Mesenchymal stem cell (in vitro differentiated cells and primary cell): Measurements from ENCODE around the gene COL23A1.

Experiments
- DNase-seq: peaks from one replicate; pipeline ENCODE4 v3.0.0-alpha.2; 2013
- H2AFZ ChIP-seq: one replicate; pipeline ENCODE4 v1.6.1; 2013; ENCODE audit warnings: low read depth, mild to moderate bottlenecking, control low read depth, inconsistent platforms, low read length, moderate library complexity
- H2AK5ac ChIP-seq: 2 replicates; pipeline ENCODE4 v1.6.1; 2013; ENCODE audit warnings: low read length, moderate library complexity, mild to moderate bottlenecking, inconsistent platforms; ENCODE audit not compliant: severe bottlenecking
- H2BK120ac ChIP-seq: one replicate; pipeline ENCODE4 v1.6.1; 2013; ENCODE audit warnings: low read depth, mild to moderate bottlenecking, inconsistent platforms, low read length, moderate library complexity
- H2BK12ac ChIP-seq, 2 experiments: one replicate each; pipeline ENCODE4 v1.6.1; 2013; ENCODE audit warnings: inconsistent platforms in 2 of 2, low read length in 2 of 2, mild to moderate bottlenecking in 2 of 2, moderate library complexity in 2 of 2, control low read depth in 1 of 2
- H2BK15ac ChIP-seq: one replicate; pipeline ENCODE4 v1.6.1; 2013; ENCODE audit warnings: mild to moderate bottlenecking, low read depth, inconsistent platforms; ENCODE audit not compliant: poor library complexity, severe bottlenecking
- H2BK5ac ChIP-seq: 2 replicates; pipeline ENCODE4 v1.6.1; 2013; ENCODE audit warnings: low read depth, mild to moderate bottlenecking, low read length, control low read depth, inconsistent platforms; ENCODE audit not compliant: poor library complexity, severe bottlenecking
- H3K14ac ChIP-seq, 2 experiments: one replicate each; pipeline ENCODE4 v1.6.1; 2013; ENCODE audit warnings: inconsistent platforms in 2 of 2, low read length in 2 of 2, control low read depth in 1 of 2, mild to moderate bottlenecking in 1 of 2, moderate library complexity in 1 of 2
- H3K18ac ChIP-seq, 2 experiments: one replicate each; pipeline ENCODE4 v1.6.1; 2013; ENCODE audit warnings: inconsistent platforms in 2 of 2, low read length in 2 of 2, control low read depth in 1 of 2, low read depth in 1 of 2, mild to moderate bottlenecking in 1 of 2
- H3K23ac ChIP-seq, 2 experiments: one replicate each; pipeline ENCODE4 v1.6.1; 2013; ENCODE audit warnings: inconsistent platforms in 2 of 2, low read length in 2 of 2, mild to moderate bottlenecking in 2 of 2, moderate library complexity in 2 of 2, control low read depth in 1 of 2
- H3K27ac ChIP-seq: 2 replicates; pipeline ENCODE4 v1.5.1; 2013; ENCODE audit warnings: mild to moderate bottlenecking, moderate library complexity, low read length, control low read depth, inconsistent platforms; ENCODE audit not compliant: poor library complexity, severe bottlenecking
- H3K27me3 ChIP-seq, 2 experiments: 2 replicates each; pipeline versions ENCODE4 v1.6.1 to v1.7.0; 2013; ENCODE audit warnings: low read length in 2 of 2, mild to moderate bottlenecking in 2 of 2, moderate library complexity in 2 of 2, control low read depth in 1 of 2, inconsistent platforms in 1 of 2; ENCODE audit not compliant: control insufficient read depth in 1 of 2, insufficient read depth in 1 of 2
- H3K36me3 ChIP-seq, 2 experiments: 2 replicates each; pipeline versions ENCODE4 v1.6.1 to v1.7.0; 2013; ENCODE audit warnings: low read length in 2 of 2, control low read depth in 1 of 2, inconsistent platforms in 1 of 2, low read depth in 1 of 2, mild to moderate bottlenecking in 1 of 2; ENCODE audit not compliant: insufficient read depth in 2 of 2, control insufficient read depth in 1 of 2
- H3K4ac ChIP-seq, 2 experiments: one replicate each; pipeline ENCODE4 v1.6.1; 2013; ENCODE audit warnings: inconsistent platforms in 2 of 2, low read length in 2 of 2, mild to moderate bottlenecking in 2 of 2, moderate library complexity in 2 of 2, control low read depth in 1 of 2, low read depth in 1 of 2
- H3K4me1 ChIP-seq: 2 replicates; pipeline ENCODE4 v1.6.1; 2013; ENCODE audit warnings: low read depth, low read length, control low read depth; ENCODE audit not compliant: control insufficient read depth, insufficient read depth
- H3K4me2 ChIP-seq: 2 replicates; pipeline ENCODE4 v1.6.1; 2013; ENCODE audit warnings: low read length, mild to moderate bottlenecking, inconsistent platforms; ENCODE audit not compliant: poor library complexity, severe bottlenecking
- H3K4me3 ChIP-seq, 2 experiments: 2 replicates each; pipeline versions ENCODE4 v1.5.1 to v1.7.0; 2013; ENCODE audit warnings: low read length in 2 of 2, mild to moderate bottlenecking in 2 of 2, control low read depth in 1 of 2, low read depth in 1 of 2; ENCODE audit not compliant: insufficient read depth in 1 of 2
- H3K79me1 ChIP-seq: replicated peaks from 2 replicates; pipeline ENCODE4 v1.6.1; 2013; ENCODE audit warnings: mild to moderate bottlenecking, control low read depth, low read length, inconsistent platforms; ENCODE audit not compliant: poor library complexity, severe bottlenecking
- H3K9ac ChIP-seq: 2 replicates; pipeline ENCODE4 v1.7.0; 2013; ENCODE audit warnings: mild to moderate bottlenecking, low read length, moderate library complexity
- H3K9me3 ChIP-seq: 2 replicates; pipeline ENCODE4 v1.7.0; 2013; ENCODE audit warnings: mild to moderate bottlenecking, low read length; ENCODE audit not compliant: control insufficient read depth
- H4K8ac ChIP-seq: one replicate; pipeline ENCODE4 v1.6.1; 2013; ENCODE audit warnings: inconsistent platforms, mild to moderate bottlenecking, low read length, moderate library complexity
- H4K91ac ChIP-seq: one replicate; pipeline ENCODE4 v1.6.1; 2013; ENCODE audit warnings: mild to moderate bottlenecking, low read length, inconsistent platforms
- WGBS: methylation state at CpG from one replicate; pipeline ENCODE4 v1.1.7; 2013; ENCODE audit warnings: mixed read lengths; 5-methylcytosine and 5-hydroxymethylcytosine counted together

Gene COL23A1

DNA sequence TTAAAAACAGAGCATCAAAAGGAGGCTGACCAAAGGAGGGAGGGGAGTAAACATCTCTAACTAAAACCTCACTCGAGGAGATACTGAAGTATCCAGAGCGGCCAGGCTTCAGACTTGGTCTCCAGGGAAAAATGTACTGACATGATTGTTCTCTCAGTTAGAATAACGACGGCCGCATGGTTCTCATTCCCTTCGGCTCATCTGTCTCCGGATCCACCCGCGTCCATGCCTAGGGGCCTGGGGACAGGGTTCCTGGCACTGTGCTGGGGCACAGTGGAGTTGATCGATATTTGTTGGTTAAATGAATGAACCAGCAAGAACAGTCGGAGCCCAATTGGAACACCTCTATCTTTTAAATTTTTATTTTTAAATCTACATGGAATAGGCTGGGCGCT lies 190.5 kb downstream of the COL23A1 start:
- H3K27me3 ChIP-seq = peaks cover 0 to 33% of the 10 kb centered on the region in 2 experiments
- no peak overlapping the region for H3K18ac ChIP-seq
- WGBS = 80% methylated on average over 10 of the region's 12 CpGs
- no peak overlapping the region for H3K4ac ChIP-seq
- H4K8ac ChIP-seq = no peak overlapping the region
- no peaks in the 10 kb centered on the region for H3K79me1 ChIP-seq
- no peak overlapping the region for H3K9ac ChIP-seq
- H2BK12ac ChIP-seq = no peak overlapping the region
- H2BK120ac ChIP-seq = no peak overlapping the region
- no peak overlapping the region for H2AFZ ChIP-seq
- no peak overlapping the region for H3K27ac ChIP-seq
- no peak overlapping the region for H2BK5ac ChIP-seq
- H3K4me1 ChIP-seq = no peaks in the 10 kb centered on the region
- no peak overlapping the region for H2BK15ac ChIP-seq
- H3K23ac ChIP-seq = no peak overlapping the region
- H3K9me3 ChIP-seq = no peaks in the 10 kb centered on the region
- H3K14ac ChIP-seq = no peak overlapping the region
- no peak overlapping the region for H3K4me3 ChIP-seq
- H4K91ac ChIP-seq = no peak overlapping the region
- no peak for DNase-seq
- no peak overlapping the region for H3K4me2 ChIP-seq
- no peaks in the 10 kb centered on the region for H3K36me3 ChIP-seq
- no peak overlapping the region for H2AK5ac ChIP-seq

DNA sequence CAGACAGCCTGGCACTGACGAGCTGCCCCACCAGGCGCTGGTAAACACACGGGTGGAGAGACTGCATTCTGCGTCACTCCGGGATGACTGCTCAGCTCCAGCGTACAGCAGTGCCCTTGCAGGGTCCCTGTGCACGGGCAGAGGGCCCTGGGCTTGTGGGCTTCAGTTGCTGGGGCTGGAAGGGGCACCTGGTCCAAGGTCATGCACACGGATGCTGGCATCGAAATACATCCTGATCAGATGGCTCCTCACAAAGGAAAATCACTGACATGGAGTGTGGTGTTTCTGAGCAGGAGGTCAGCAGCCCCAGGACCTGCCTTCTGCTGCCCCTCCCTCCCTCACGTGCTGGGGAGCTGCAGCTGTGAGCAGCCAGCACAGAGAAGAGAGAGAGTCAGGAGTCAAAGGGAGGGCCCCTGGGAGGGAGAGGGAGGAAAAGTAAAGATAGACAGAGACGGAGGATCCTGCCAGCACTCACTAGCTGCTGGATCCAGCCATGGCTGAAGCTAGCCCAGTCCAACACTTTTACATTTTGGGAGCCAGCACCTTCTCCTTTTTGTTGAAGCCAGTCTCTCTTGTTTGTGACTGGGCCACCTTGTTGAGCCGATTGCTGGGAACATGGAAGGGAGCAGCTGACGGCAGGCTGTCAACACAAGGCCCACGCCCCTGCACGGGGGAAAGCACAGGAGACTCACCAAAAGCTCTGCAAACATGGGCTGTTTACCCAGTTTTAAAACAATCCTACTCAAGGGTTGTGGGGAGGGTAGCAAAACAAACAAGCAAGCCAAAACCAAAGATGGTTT lies 191.1 kb downstream of the COL23A1 start:
- Histone ChIP-seq H3K27me3 (peaks cover 0 to 35% of the 10 kb centered on the region in 2 experiments), H2AK5ac (no peak overlapping the region), H3K4ac (no peak overlapping the region), H3K18ac (no peak overlapping the region), H3K4me2 (no peak overlapping the region), H2BK15ac (no peak overlapping the region), H3K4me1 (no peaks in the 10 kb centered on the region), H4K8ac (no peak overlapping the region), H3K23ac (no peak overlapping the region), H2BK5ac (no peak overlapping the region), H2BK120ac (no peak overlapping the region), H3K79me1 (no peaks in the 10 kb centered on the region), H4K91ac (no peak overlapping the region), H3K4me3 (no peak overlapping the region), H2AFZ (no peak overlapping the region), H3K9ac (no peak overlapping the region), H2BK12ac (no peak overlapping the region), H3K9me3 (no peaks in the 10 kb centered on the region), H3K27ac (no peak overlapping the region), H3K14ac (no peak overlapping the region), H3K36me3 (no peaks in the 10 kb centered on the region)
- no peak for DNase-seq
- WGBS = 52% methylated on average over 15 of the region's 15 CpGs

GRCh38 chr5:178396796-178397720 lies 193.1 kb downstream of the COL23A1 start:
- Histone ChIP-seq H2AFZ (no peak overlapping the region), H3K14ac (no peak overlapping the region), H3K27ac (no peak overlapping the region), H4K8ac (no peak overlapping the region), H4K91ac (no peak overlapping the region), H3K36me3 (no peaks in the 10 kb centered on the region), H3K4me1 (no peaks in the 10 kb centered on the region), H3K18ac (no peak overlapping the region), H3K23ac (no peak overlapping the region), H3K4ac (no peak overlapping the region), H3K27me3 (peaks cover 0 to 48% of the 10 kb centered on the region in 2 experiments), H2BK12ac (no peak overlapping the region), H2AK5ac (no peak overlapping the region), H2BK15ac (no peak overlapping the region), H2BK120ac (no peak overlapping the region), H3K9me3 (no peaks in the 10 kb centered on the region), H3K4me3 (no peak overlapping the region), H2BK5ac (no peak overlapping the region), H3K4me2 (no peak overlapping the region), H3K79me1 (no peaks in the 10 kb centered on the region), H3K9ac (no peak overlapping the region)
- DNase-seq = no peak
- WGBS = 80% methylated on average over 33 of the region's 33 CpGs

DNA sequence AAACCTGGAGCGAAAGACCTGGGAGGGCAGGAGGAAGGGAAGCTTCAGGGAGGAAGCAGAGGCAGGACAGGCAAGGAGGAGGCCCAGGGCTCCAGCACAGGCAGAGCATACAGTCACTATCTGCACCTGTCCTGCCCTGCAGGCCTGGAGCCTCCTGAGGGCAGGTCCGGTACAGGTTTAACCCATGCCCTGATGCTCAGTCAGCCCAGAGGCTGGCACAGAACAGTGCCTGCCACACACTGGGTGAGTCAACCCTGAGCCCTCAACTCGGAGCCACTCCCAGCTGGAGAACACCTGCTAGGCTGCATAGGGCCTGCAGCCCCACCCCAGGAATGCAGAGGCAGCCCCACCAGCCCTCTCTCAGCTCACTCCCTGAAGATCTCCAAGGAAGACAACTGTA lies 196.1 kb downstream of the COL23A1 start:
- no peak overlapping the region for H3K4me2 ChIP-seq
- no peak overlapping the region for H3K27ac ChIP-seq
- no peak overlapping the region for H3K9ac ChIP-seq
- H3K79me1 ChIP-seq = no peaks in the 10 kb centered on the region
- 78% methylated on average over 3 of the region's 3 CpGs for WGBS
- no peak overlapping the region for H3K4ac ChIP-seq
- H2BK12ac ChIP-seq = no peak overlapping the region
- H2AK5ac ChIP-seq = no peak overlapping the region
- H4K91ac ChIP-seq = no peak overlapping the region
- peaks cover 0 to 63% of the 10 kb centered on the region in 2 experiments for H3K27me3 ChIP-seq
- no peak overlapping the region for H3K23ac ChIP-seq
- H3K9me3 ChIP-seq = peaks cover 5% of the 10 kb centered on the region
- DNase-seq = no peak
- H2BK120ac ChIP-seq = no peak overlapping the region
- H3K18ac ChIP-seq = no peak overlapping the region
- H2AFZ ChIP-seq = no peak overlapping the region
- no peak overlapping the region for H4K8ac ChIP-seq
- no peak overlapping the region for H2BK15ac ChIP-seq
- no peak overlapping the region for H3K14ac ChIP-seq
- no peaks in the 10 kb centered on the region for H3K4me1 ChIP-seq
- no peak overlapping the region for H2BK5ac ChIP-seq
- no peaks in the 10 kb centered on the region for H3K36me3 ChIP-seq
- H3K4me3 ChIP-seq = no peak overlapping the region
